Amygdala (tissue), 56 donors: ENCODE measurements around the gene GRK3.
"Not testable (repeated sequence)": the region's sequence is repeated elsewhere in the genome, so short reads cannot be mapped to it uniquely, and the experiment has no call there.

Source experiments
- DNase-seq, 56 donors: peaks; one replicate each; lab custom pipeline; 2025; lab: John Stamatoyannopoulos, UW

The GRK3 gene

GRCh38 chr22:25548866-25549464 is 15.5 kb upstream of the GRK3 start:
- no peak for DNase-seq

- DNase-seq: no peak
These were observed 13.1 kb upstream of the GRK3 start for GRCh38 chr22:25551396-25551795.

- DNase-seq: not testable (repeated sequence)
These were observed 12.1 kb upstream of the GRK3 start for GRCh38 chr22:25552405-25552804.

- no peak for DNase-seq
These were observed 11.3 kb upstream of the GRK3 start for GRCh38 chr22:25553131-25553530.

- DNase-seq: no peak
These were observed 10.2 kb upstream of the GRK3 start for GRCh38 chr22:25554238-25554671.

- DNase-seq: no peak
These were observed 9.8 kb upstream of the GRK3 start for GRCh38 chr22:25554689-25555088.

GRCh38 chr22:25555586-25555985 is 8.9 kb upstream of the GRK3 start:
- no peak for DNase-seq

GRCh38 chr22:25557218-25557617 is 7.3 kb upstream of the GRK3 start:
- DNase-seq: no peak

- no peak for DNase-seq
These were observed 6.1 kb upstream of the GRK3 start for GRCh38 chr22:25558341-25558740.

GRCh38 chr22:25559910-25560309 is 4.6 kb upstream of the GRK3 start:
- not testable (repeated sequence) for DNase-seq

GRCh38 chr22:25561182-25561581 is 3.3 kb upstream of the GRK3 start:
- DNase-seq: not testable (repeated sequence)

GRCh38 chr22:25561927-25562326 is 2.5 kb upstream of the GRK3 start:
- DNase-seq: not testable (repeated sequence)

- peak in 2 of 56 donors; percentile 14 to 15 for DNase-seq
These were observed 1.3 kb upstream of the GRK3 start for GRCh38 chr22:25562966-25563760.

GRCh38 chr22:25563761-25564319 is 635 bp upstream of the GRK3 start:
- DNase-seq: peak in 22 of 56 donors; percentile 1 to 46 (median 13)

GRCh38 chr22:25564979-25565677 is 653 bp downstream of the GRK3 start:
- peak in 14 of 56 donors; percentile 7 to 37 (median 20) for DNase-seq

GRCh38 chr22:25566186-25566897 is 1.9 kb downstream of the GRK3 start:
- no peak for DNase-seq

- no peak for DNase-seq
These were observed 2.4 kb downstream of the GRK3 start for GRCh38 chr22:25566898-25567235.

GRCh38 chr22:25567251-25567675 is 2.8 kb downstream of the GRK3 start:
- no peak for DNase-seq

GRCh38 chr22:25568066-25568465 is 3.6 kb downstream of the GRK3 start:
- DNase-seq: not testable (repeated sequence)

GRCh38 chr22:25569361-25569760 is 4.9 kb downstream of the GRK3 start:
- no peak for DNase-seq

GRCh38 chr22:25569983-25570382 is 5.5 kb downstream of the GRK3 start:
- no peak for DNase-seq
